HepG2 (cell line): ENCODE data around the gene IP6K1. TPM values are rescaled to one million over a fixed set of nuclear protein-coding genes. Genes with fewer than 3 reads are reported as not detected.

ENCODE experiments used
- AGO2 ChIP-seq: fragments of 200-400 bp; formaldehyde crosslinking; optimal IDR thresholded peaks from 2 replicates; pipeline ENCODE3; 2017; ENCODE audit warnings: mild to moderate bottlenecking, low read depth, low read length, moderate library complexity
- DPF2 ChIP-seq: sonication (generic); formaldehyde crosslinking; IDR thresholded peaks from 2 replicates; pipeline ENCODE4 v1.4.0; 2020; ENCODE audit warnings: mild to moderate bottlenecking, low read depth, missing genetic modification reagents, borderline replicate concordance
- FOXJ3 ChIP-seq: sonication (generic); formaldehyde crosslinking; IDR thresholded peaks from 2 replicates; pipeline ENCODE4 v1.4.0; 2020; ENCODE audit warnings: missing genetic modification reagents, mild to moderate bottlenecking, borderline replicate concordance
- HNRNPL ChIP-seq: fragments of 200-400 bp; formaldehyde crosslinking; IDR thresholded peaks from 2 replicates; pipeline ENCODE4 v1.6.1; 2017; ENCODE audit warnings: mild to moderate bottlenecking, low read depth, low read length
- MIER3 ChIP-seq: IDR thresholded peaks from 2 replicates; pipeline ENCODE4 v1.6.1; 2016; ENCODE audit warnings: missing compliant biosample characterization, borderline replicate concordance
- TP53 ChIP-seq: sonication (generic); formaldehyde crosslinking; conservative IDR thresholded peaks from 2 replicates; pipeline ENCODE4 v1.4.0; 2020; ENCODE audit warnings: missing genetic modification reagents
- TRIM22 ChIP-seq: fragments of 450-650 bp; IDR thresholded peaks from 2 replicates; pipeline ENCODE4 v1.6.1; 2017
- YEATS2 ChIP-seq: sonication (generic); formaldehyde crosslinking; IDR thresholded peaks from 2 replicates; pipeline ENCODE4 v1.4.0; 2020; ENCODE audit warnings: missing genetic modification reagents, borderline replicate concordance
- ZBTB7A ChIP-seq: sonication (generic); formaldehyde crosslinking; IDR thresholded peaks from 2 replicates; pipeline ENCODE4 v1.8.0; 2022; ENCODE audit warnings: mild to moderate bottlenecking, missing genetic modification reagents
- ZNF3 ChIP-seq: IDR thresholded peaks from 2 replicates; pipeline ENCODE4 v1.7.0; 2017; ENCODE audit warnings: inconsistent platforms
- ZSCAN25 ChIP-seq: sonication (generic); formaldehyde crosslinking; IDR thresholded peaks from 2 replicates; pipeline ENCODE4 v1.8.0; 2022; ENCODE audit warnings: mild to moderate bottlenecking, missing genetic modification reagents
- polyA plus RNA-seq, 8 experiments: library from polyadenylated mRNA; depleted of rRNA in 3 of 8; stranded (reverse) in 7 of 8; unstranded in 1 of 8; fragments of >200 nt; fragmentation: Illumina TruSeq in 4 of 8; extraction: Trizol in 4 of 8; gene quantifications; 2 replicates each; pipeline versions ENCODE4 v1.2.1 to v1.2.3, GENCODE V29; 2011 to 2016; ENCODE audit warnings: low read depth in 4 of 8, missing spikeins in 1 of 8, mixed read lengths in 1 of 8; ENCODE audit not compliant: insufficient read depth in 1 of 8
- total RNA-seq, 5 experiments: library from RNA; depleted of rRNA; stranded (reverse); fragments of >200 nt; fragmentation: Illumina TruSeq; extraction: Trizol; gene quantifications; 2 replicates each; pipeline ENCODE4 v1.2.3, GENCODE V29; 2016; ENCODE audit warnings: low read depth in 1 of 5
- TF ChIP-seq, protein P1 (sequence below): sonication (generic); formaldehyde crosslinking; IDR thresholded peaks from 2 replicates; pipeline ENCODE4 v1.4.0; 2020; ENCODE audit warnings: mild to moderate bottlenecking, missing genetic modification reagents
- TF ChIP-seq, protein P2 (sequence below): sonication (generic); formaldehyde crosslinking; IDR thresholded peaks from 2 replicates; pipeline ENCODE4 v1.5.0; 2020; ENCODE audit warnings: missing genetic modification reagents

The IP6K1 gene
- total and polyA plus RNA-seq, 2 of the 13 experiments (the other 11 are each of a cell fraction or from before 2014, with no cell fraction given): 17.7 to 29.7 TPM

DNA sequence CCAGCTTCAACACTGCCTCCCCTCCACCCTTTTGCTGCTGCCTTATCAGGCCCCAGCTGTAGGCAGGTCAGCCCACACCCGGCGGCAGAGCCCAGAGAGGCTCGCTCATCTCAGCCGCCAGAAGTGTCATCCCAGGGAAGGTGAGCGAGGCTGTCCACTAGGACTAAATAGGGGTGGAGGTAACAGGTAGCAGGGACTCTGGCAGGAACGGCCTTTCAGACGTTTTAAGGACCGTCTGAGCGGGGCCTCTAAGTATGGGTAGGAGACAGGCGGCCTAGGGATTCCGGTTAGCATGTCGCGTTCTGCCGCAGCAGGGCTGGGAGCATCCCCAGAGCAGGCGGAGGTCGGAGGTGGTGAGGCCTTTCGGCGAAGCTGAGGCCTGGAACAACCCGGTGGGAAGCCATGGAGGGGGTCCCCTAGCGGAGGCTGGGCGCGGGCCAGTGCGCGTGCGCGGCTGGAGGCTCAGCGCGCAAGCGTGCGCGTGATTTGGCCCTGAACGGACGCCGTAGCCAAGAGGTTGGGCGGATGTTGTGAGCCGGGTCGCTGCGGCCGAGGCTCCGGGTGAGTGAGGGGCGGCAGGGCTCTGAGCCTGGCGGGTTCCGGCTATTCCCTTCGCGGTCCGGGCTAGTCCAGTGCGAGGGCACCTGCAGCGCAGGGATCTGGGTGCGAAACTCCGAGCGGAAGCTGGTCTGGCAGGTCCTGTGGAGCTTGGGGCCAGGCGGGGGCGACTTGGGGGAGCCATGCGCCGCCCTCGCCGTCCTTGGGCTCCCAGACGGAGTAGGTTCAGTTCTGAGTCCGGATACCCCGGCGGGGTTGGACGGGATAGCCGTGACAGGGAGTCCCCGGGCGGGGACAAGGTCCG is 97.1 kb downstream of the IP6K1 start, which contains the start of the genes MST1 and RNF123 (continued):
- TF ChIP-seq, protein P1, sequence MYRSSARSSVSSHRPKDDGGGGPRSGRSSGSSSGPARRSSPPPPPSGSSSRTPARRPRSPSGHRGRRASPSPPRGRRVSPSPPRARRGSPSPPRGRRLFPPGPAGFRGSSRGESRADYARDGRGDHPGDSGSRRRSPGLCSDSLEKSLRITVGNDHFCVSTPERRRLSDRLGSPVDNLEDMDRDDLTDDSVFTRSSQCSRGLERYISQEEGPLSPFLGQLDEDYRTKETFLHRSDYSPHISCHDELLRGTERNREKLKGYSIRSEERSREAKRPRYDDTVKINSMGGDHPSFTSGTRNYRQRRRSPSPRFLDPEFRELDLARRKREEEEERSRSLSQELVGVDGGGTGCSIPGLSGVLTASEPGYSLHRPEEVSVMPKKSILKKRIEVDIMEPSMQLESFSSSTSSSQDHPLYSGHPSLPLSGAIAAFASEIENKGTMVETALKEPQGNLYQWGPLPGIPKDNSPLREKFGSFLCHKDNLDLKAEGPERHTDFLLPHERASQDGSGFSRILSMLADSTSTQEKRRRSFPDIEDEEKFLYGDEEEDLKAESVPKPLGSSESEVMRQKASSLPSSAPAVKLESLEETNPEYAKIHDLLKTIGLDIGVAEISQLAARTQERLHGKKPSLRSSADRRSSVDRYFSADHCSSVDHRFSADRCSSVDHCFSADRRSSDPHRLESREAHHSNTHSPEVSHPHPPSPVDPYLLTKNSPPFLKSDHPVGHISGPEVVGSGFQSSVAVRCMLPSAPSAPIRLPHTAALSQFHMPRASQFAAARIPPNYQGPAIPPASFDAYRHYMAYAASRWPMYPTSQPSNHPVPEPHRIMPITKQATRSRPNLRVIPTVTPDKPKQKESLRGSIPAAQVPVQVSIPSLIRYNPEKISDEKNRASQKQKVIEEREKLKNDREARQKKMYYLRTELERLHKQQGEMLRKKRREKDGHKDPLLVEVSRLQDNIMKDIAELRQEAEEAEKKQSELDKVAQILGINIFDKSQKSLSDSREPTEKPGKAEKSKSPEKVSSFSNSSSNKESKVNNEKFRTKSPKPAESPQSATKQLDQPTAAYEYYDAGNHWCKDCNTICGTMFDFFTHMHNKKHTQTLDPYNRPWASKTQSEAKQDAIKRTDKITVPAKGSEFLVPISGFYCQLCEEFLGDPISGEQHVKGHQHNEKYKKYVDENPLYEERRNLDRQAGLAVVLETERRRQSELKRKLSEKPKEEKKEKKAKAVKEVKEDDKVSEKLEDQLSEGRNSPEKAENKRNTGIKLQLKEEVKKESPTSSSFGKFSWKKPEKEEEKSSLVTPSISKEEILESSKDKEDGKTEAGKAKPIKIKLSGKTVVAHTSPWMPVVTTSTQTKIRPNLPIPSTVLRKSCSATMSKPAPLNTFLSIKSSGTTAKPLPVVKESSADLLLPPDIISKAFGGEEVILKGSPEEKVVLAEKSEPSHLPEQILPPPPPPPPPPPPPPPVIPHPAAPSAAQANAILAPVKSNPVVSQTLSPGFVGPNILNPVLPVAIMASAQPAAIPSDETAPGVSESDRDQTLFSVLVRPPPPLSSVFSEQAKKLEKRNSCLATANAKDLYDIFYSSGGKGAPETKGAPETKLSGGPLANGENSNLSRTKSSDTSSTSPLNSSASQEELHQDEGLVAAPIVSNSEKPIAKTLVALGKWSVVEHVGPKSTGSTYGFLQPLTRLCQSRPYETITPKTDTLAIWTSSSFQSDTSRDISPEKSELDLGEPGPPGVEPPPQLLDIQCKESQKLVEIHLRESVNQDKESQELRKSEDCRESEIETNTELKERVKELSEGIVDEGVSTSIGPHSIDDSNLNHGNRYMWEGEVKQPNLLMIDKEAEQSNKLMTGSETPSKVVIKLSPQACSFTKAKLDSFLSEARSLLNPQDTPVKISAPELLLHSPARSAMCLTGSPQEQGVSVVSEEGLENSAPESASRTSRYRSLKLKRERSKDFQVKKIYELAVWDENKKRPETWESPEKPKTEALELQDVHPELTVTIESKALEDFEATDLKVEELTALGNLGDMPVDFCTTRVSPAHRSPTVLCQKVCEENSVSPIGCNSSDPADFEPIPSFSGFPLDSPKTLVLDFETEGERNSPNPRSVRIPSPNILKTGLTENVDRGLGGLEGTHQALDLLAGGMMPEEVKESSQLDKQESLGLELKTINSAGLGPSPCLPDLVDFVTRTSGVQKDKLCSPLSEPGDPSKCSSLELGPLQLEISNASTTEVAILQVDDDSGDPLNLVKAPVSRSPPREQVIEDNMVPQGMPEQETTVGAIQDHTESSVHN: no peak; the same call in 1 of the 2 replicates
- TF ChIP-seq YEATS2 (CRISPR knock-in tag) (peak; percentile 94), ZBTB7A (peak; percentile 56; the same call in 1 of the 2 replicates), MIER3 (CRISPR knock-in tag) (0 out of 2 replicates have a peak, but pooled peaks have one; percentile 60), AGO2 (peak; percentile 52), HNRNPL (no peak), ZNF3 (CRISPR knock-in tag) (no peak), TRIM22 (no peak), FOXJ3 (CRISPR knock-in tag) (0 out of 2 replicates have a peak, but pooled peaks have one; percentile 40), DPF2 (0 out of 2 replicates have a peak, but pooled peaks have one; percentile 30), ZSCAN25 (CRISPR knock-in tag) (peak; percentile 62; the same call in 1 of the 2 replicates), TP53 (CRISPR knock-in tag) (no peak)
- TF ChIP-seq, protein P2, sequence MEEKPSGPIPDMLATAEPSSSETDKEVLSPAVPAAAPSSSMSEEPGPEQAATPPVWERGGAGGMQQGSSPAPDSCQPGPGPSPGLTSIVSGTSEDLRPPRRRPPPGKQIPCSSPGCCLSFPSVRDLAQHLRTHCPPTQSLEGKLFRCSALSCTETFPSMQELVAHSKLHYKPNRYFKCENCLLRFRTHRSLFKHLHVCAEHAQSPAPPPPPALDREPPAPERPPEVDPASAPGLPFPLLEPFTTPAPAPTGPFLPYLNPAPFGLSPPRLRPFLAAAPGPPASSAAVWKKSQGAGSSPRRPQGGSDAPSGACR (CRISPR knock-in tag): peak; percentile 78; the same call in 1 of the 2 replicates
